Measurements from ENCODE around the gene FHAD1.
"Not testable (repeated sequence)": the region's sequence is repeated elsewhere in the genome, so short reads cannot be mapped to it uniquely, and the experiment has no call there.

The FHAD1 gene

GRCh38 chr1:15425521-15425920, 178.5 kb downstream of the FHAD1 start:
- no peak for DNase-seq

DNA sequence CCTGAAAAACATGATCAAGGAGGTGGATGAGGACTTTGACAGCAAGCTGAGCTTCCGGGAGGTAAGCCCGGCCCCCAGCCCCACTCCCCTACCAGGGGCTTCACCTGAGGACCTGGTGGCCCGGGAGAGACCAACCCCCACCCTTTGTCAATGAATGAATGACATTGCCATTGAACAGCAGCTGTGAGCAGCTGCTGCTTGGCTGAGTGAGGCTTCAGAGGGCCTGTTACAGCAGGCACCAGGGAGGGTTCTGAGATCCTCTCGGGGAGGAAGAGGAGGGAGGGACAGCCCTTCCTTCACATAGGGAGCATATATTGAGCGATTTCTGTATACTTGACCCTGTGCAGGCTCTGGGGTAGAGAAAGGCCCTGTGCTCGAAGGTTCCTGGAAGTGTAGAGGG, 178.9 kb downstream of the FHAD1 start:
- DNase-seq: no peak

DNA sequence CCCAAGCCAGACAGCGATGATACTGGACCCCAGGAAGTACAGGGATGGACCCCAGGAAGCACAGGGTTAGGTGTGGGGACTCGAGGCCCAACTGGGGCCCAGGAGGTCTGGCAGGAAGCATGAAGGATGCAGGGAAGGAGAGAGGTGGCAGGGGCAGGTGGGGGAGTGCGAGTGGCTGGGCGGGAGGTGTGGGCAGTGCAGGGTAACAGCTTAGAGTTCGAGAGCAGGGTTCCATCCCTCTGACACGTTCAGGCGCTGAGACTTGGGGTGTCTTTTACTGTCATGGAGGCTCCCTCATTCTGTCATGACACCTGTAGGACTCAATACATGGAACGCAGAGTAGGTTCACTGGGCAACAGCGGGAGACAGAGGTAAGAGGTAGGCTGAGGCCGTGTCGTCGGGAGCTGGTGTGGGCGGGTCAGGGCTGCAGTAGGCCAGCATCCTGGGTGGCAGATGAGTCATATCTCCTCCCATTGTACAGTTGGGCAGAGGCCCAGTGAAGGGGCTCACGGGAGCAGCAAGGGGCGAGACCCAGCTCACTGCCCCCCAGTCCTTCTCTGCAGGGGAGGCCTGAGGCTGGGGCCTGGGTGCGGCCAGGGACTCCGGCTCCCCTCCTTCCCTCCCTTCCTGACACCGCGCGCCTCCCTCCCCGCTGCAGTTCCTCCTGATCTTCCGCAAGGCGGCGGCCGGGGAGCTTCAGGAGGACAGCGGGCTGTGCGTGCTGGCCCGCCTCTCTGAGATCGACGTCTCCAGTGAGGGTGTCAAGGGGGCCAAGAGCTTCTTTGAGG, 179.7 kb downstream of the FHAD1 start:
- DNase-seq: no peak

DNA sequence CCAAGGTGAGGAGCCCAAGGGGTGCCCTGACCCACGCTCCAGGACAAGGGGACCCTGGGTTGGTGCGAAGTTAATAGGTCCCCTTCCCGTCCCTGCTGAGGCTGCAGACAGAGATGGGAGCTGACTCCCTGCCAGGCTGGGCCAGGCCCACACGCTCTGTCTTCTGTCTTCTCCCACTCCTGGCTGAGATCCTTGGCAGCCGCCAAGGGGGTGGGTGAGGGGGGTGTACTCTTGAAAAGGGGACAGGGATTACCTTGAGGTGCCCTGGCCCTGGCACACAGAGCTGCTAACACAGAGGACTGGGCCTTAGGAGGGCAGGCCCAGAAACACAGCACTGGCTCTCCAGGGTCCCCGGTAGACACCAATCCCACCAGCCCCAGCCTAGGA, 180.2 kb downstream of the FHAD1 start:
- DNase-seq: no peak

- not testable (repeated sequence) for DNase-seq
These were observed 181.2 kb downstream of the FHAD1 start for GRCh38 chr1:15428252-15428651.

GRCh38 chr1:15428815-15429435, 181.9 kb downstream of the FHAD1 start:
- DNase-seq: no peak

DNA sequence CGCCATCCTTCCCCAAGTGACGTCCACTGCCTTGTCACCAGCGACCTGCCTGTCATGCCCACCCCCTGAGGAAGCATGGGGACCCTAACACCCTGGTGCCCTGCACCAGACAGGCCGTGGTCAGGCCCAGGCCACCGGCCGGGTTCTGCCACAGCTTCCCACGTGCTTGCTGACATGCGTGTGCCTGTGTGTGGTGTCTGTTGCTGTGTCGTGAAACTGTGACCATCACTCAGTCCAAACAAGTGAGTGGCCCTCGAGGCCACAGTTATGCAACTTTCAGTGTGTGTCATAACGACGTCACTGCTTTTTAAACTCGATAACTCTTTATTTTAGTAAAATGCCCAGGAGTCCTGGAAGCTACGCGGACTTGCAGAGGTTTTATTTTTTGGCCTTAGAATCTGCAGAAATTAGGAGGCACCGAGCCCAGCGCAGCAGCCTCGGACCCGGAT, 182.7 kb downstream of the FHAD1 start:
- DNase-seq: no peak

GRCh38 chr1:15430787-15431570, 184.0 kb downstream of the FHAD1 start:
- DNase-seq: peak; percentile 30

DNA sequence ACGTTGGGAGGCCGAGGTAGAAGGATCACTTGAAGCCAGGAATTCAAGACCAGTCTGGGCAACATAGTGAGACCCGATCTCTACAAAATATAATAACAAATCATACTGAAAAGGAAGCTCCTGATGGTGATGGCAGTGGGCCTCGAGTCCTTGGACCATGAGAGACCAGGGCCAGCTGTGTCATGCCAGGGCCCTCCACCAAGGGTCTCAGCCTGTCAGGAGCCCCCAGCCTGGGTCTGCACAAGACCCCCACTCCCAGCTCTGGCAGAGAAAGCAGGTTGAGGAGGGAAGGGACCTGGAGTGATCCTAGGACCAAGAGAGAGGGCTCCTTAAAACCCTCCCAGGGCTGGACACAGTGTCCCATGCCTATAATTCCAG, 184.5 kb downstream of the FHAD1 start:
- DNase-seq: no peak

DNA sequence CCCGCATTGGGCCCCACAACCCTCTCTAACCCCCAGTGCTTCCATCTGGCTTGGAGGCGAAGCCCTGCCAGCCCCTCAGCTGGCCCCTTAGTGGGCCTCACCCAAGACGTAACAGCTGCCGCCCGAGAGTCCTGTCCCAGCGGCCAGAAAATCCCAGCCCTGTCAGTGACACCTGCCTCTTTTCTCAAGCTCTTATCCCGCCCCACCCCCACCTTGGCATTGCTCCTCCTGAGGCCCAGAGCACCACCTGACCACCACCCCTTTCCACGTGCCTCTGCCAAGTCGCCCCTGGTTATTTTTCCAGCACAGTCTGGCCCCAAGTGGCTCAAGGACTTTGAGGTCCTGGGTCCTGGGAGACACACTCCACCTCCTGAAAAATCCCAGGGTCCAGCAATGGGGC, 185.3 kb downstream of the FHAD1 start:
- DNase-seq: peak; percentile 26

- no peak for DNase-seq
These were observed 186.4 kb downstream of the FHAD1 start for GRCh38 chr1:15433471-15433870.

DNA sequence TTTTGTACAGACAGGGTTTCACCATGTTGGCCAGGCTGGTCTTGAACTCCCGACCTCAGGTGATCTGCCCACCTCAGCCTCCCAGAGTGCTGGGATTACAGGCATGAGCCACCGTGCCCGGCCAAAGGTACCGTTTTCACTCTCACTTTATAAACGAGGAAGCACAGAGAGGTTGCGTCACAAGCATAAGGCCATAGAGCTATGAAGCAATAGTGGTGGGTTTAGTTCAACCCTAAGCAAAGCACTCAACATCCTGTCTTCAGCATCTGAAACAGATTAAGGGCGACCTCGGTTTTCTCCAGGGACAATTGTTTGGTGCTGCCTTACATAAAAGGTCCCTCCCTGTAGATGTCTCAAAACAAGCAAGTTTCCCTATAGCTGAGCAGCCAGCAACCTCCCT, 187.7 kb downstream of the FHAD1 start:
- DNase-seq: not testable (repeated sequence)

GRCh38 chr1:15435239-15436077, 188.4 kb downstream of the FHAD1 start:
- no peak for DNase-seq

GRCh38 chr1:15436881-15437442, 189.9 kb downstream of the FHAD1 start:
- DNase-seq: peak; percentile 67

DNA sequence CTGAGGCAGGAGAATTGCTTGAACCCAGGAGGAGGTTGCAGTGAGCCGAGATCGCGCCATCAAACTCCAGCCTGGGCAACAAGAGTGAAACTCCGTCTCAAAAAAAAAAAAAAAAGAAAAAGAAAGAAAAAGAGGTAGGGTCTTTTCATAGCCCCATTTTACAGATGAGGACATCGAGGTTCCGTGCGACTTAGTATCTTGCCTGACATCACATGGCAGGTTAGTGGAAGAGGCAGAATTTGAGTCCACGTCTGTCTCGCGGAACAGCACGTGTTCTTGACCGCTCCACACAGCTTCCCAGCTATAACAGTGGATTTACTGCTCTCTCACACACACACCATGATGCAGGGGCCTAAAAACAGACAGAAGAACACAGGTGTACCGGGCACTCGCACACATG, 192.3 kb downstream of the FHAD1 start:
- no peak for DNase-seq

- no peak for DNase-seq
These were observed 193.3 kb downstream of the FHAD1 start for GRCh38 chr1:15440357-15440756.

- DNase-seq: no peak
These were observed 194.2 kb downstream of the FHAD1 start for GRCh38 chr1:15441247-15441646.

GRCh38 chr1:15442119-15442518, 195.1 kb downstream of the FHAD1 start:
- no peak for DNase-seq

GRCh38 chr1:15442759-15443158, 195.7 kb downstream of the FHAD1 start:
- DNase-seq: no peak

GRCh38 chr1:15443281-15443680, 196.3 kb downstream of the FHAD1 start:
- DNase-seq: peak; percentile 26

- DNase-seq: no peak
These were observed 197.7 kb downstream of the FHAD1 start for GRCh38 chr1:15444468-15445389.

Measured in NCI-H2171 treated with DMSO at 0.1 percent for 48 hours (cell line).